Esophagus squamous epithelium (tissue), 5 donors: Measurements from ENCODE around the gene PRR11. TPM values are rescaled to one million over a fixed set of nuclear protein-coding genes. Genes with fewer than 3 reads are reported as not detected.
"Not testable (repeated sequence)": the region's sequence is repeated elsewhere in the genome, so short reads cannot be mapped to it uniquely, and the experiment has no call there.

Experiments used
- DNase-seq: peaks from one replicate; lab custom pipeline; 2025; lab: John Stamatoyannopoulos, UW
- H3K27ac ChIP-seq, 4 donors: fragments of 200-600 bp; sonication (generic); one replicate each; pipeline ENCODE4 v1.5.1; 2016 to 2019; ENCODE audit warnings: mild to moderate bottlenecking in 1 of 4
- H3K27me3 ChIP-seq, 4 donors: fragments of 200-600 bp; sonication (generic); 1 replicate in 3 of 4; 2 replicates in 1 of 4; pipeline versions ENCODE4 v1.5.1 to v1.6.0; 2017 to 2021; ENCODE audit warnings: antibody characterized with exemption in 1 of 4
- H3K36me3 ChIP-seq, 3 donors: fragments of 200-600 bp; sonication (generic); one replicate each; pipeline ENCODE4 v1.5.1; 2016 to 2019
- H3K4me1 ChIP-seq, 3 donors: fragments of 200-600 bp; sonication (generic); one replicate each; pipeline ENCODE4 v1.5.1; 2017 to 2019
- H3K4me3 ChIP-seq, 4 donors: fragments of 200-600 bp; sonication (generic); 1 replicate in 3 of 4; 2 replicates in 1 of 4; pipeline ENCODE4 v1.5.1; 2016 to 2019; ENCODE audit warnings: mild to moderate bottlenecking in 2 of 4, moderate library complexity in 1 of 4
- H3K9me3 ChIP-seq, 3 donors: fragments of 200-600 bp; sonication (generic); one replicate each; pipeline ENCODE4 v1.5.1; 2016 to 2019
- CTCF ChIP-seq, 6 experiments: fragments of 450-650 bp in 4 of 6; fragments of 200-600 bp in 2 of 6; sonication (generic) in 2 of 6; IDR thresholded peaks; one replicate each; pipeline ENCODE4 v1.5.1; 2016 to 2019; ENCODE audit warnings: antibody characterized with exemption in 6 of 6, mild to moderate bottlenecking in 4 of 6, moderate library complexity in 4 of 6
- POLR2A ChIP-seq, 4 donors: fragments of 450-650 bp; IDR thresholded peaks; one replicate each; pipeline ENCODE4 v1.6.1; 2017; ENCODE audit warnings: antibody characterized with exemption in 4 of 4, mild to moderate bottlenecking in 4 of 4, moderate library complexity in 3 of 4
- WGBS, 2 donors: methylation state at CpG; one replicate each; pipeline ENCODE4 v1.1.5; 2018; 5-methylcytosine and 5-hydroxymethylcytosine counted together
- intact Hi-C: fragments of 100-400 bp; cut with DNase I; formaldehyde crosslinking; loops from one replicate; pipeline ENCODE4 v1.15.0; 2022
- total RNA-seq, 4 donors: library from RNA; depleted of rRNA; stranded (reverse); fragments of >200 nt; gene quantifications; one replicate each; pipeline ENCODE4 v1.1.0, GENCODE V29; 2016
- donor health status: DM: yes; HTN: yes; CAD: no.

The PRR11 gene
- total RNA-seq, 4 donors from 2014 or later = 5.1 to 13.4 (median 9.5) TPM

GRCh38 chr17:59124665-59125064, 30.9 kb upstream of the PRR11 start:
- no peak for TF ChIP-seq POLR2A (IDR thresholded peaks at IDR 0.05)
- no peak for TF ChIP-seq CTCF (IDR thresholded peaks at IDR 0.05)
- H3K9me3 ChIP-seq = no peaks in the 10 kb centered on the region
- H3K36me3 ChIP-seq = peaks cover 0 to 49% (median 4%) of the 10 kb centered on the region in 3 donors
- DNase-seq = no peak
- no peaks in the 10 kb centered on the region for H3K4me1 ChIP-seq
- intact Hi-C loops = no loop called here
- no peak overlapping the region for H3K27ac ChIP-seq
- WGBS, 2 donors = 94 to 95% methylated on average over 6 of the region's 6 CpGs
- no peak overlapping the region for H3K4me3 ChIP-seq
- no peaks in the 10 kb centered on the region for H3K27me3 ChIP-seq

- Histone ChIP-seq H3K9me3 (no peaks in the 10 kb centered on the region), H3K27ac (no peak overlapping the region), H3K4me1 (no peaks in the 10 kb centered on the region), H3K36me3 (peaks cover 0 to 37% (median 4%) of the 10 kb centered on the region in 3 donors), H3K4me3 (no peak overlapping the region), H3K27me3 (no peaks in the 10 kb centered on the region)
- no peak for DNase-seq
- intact Hi-C loops = no loop called here
- WGBS, 2 donors = 58% methylated on average over 3 of the region's 3 CpGs
- TF ChIP-seq CTCF (IDR thresholded peaks at IDR 0.05) (no peak), POLR2A (IDR thresholded peaks at IDR 0.05) (no peak)
Observed at GRCh38 chr17:59126809-59127417, 28.6 kb upstream of the PRR11 start.

GRCh38 chr17:59129814-59130213, 25.7 kb upstream of the PRR11 start:
- DNase-seq = no peak
- Histone ChIP-seq H3K4me1 (no peaks in the 10 kb centered on the region), H3K27ac (no peak overlapping the region), H3K4me3 (no peak overlapping the region), H3K27me3 (no peaks in the 10 kb centered on the region), H3K36me3 (peaks cover 0 to 29% (median 0%) of the 10 kb centered on the region in 3 donors), H3K9me3 (no peaks in the 10 kb centered on the region)
- WGBS, 2 donors = 45 to 50% methylated on average over 2 of the region's 2 CpGs
- TF ChIP-seq POLR2A (IDR thresholded peaks at IDR 0.05) = no peak
- no peak for TF ChIP-seq CTCF (IDR thresholded peaks at IDR 0.05)
- intact Hi-C loops = no loop called here

- TF ChIP-seq POLR2A (IDR thresholded peaks at IDR 0.05) = no peak
- TF ChIP-seq CTCF (IDR thresholded peaks at IDR 0.05) = no peak
- no peak overlapping the region for H3K4me3 ChIP-seq
- H3K27me3 ChIP-seq = no peaks in the 10 kb centered on the region
- no peaks in the 10 kb centered on the region for H3K4me1 ChIP-seq
- H3K9me3 ChIP-seq = no peaks in the 10 kb centered on the region
- no peak overlapping the region for H3K27ac ChIP-seq
- H3K36me3 ChIP-seq = peaks cover 0 to 29% (median 0%) of the 10 kb centered on the region in 3 donors
- WGBS, 2 donors = 50 to 67% methylated on average over 1 of the region's 1 CpG
- DNase-seq = no peak
- intact Hi-C loops = no loop called here
Observed at GRCh38 chr17:59131131-59131530, 24.4 kb upstream of the PRR11 start.

- H3K9me3 ChIP-seq, H3K4me3 ChIP-seq, H3K27me3 ChIP-seq, DNase-seq, H3K36me3 ChIP-seq, intact Hi-C loops: not testable (repeated sequence)
- 78 to 86% methylated on average over 10 of the region's 10 CpGs for WGBS, 2 donors
- Histone ChIP-seq H3K4me1 (peaks cover 0 to 21% (median 0%) of the 10 kb centered on the region in 3 donors), H3K27ac (peak overlapping the region in 3 of 4 donors; percentile 47 to 65 (median 56))
Observed at GRCh38 chr17:59138339-59138738, 17.2 kb upstream of the PRR11 start.
